Measurements from ENCODE around the gene CA12. TPM values are rescaled to one million over a fixed set of nuclear protein-coding genes. Genes with fewer than 3 reads are reported as not detected.

The CA12 gene
- polyA plus RNA-seq, 3 donors: not detected

DNA sequence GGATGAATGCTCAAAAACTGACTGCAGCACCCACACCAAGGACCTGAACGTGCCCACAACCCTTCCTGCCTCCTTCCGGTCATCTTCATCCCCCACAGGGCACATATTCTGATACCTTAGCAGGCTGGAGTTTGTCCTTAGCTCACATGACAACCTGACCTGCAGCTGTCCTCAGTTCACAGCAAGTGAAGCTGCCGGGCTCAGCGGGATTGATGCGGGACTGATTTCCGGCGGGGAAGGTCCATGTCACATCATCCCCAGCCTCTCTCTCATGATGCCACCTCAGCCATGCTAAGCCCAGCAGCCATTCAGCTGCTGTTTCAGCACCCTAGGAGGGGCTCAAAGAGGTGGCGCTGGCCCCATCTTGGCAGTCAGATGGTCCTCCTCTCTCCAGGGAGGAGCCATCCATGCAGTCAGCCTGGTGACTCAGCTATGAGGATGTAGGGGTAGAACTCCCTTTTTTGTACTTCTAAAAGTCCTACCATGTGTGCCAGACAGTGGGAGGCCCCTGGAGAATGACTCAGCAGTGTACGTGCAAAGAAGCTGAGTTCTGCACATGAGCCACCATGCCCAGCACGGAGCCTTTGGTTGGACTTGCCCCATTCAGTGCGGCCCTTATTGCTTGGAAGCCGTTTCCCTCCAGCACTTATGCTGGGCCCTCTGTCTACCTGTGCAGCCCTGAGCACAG, 9.5 kb downstream of the CA12 start:
- Mint-ChIP-seq H3K27me3 (ENCODE audit: low read depth in 3 of 3) (peaks cover 4 to 7% (median 6%) of the 10 kb centered on the region in 3 donors), H3K4me3 (no peak overlapping the region), H3K27ac (no peak overlapping the region), H3K4me1 (peaks cover 31% of the 10 kb centered on the region), H3K9me3 (peaks cover 0 to 2% (median 0%) of the 10 kb centered on the region in 7 donors), H3K36me3 (no peaks in the 10 kb centered on the region)
- no peaks in the 10 kb centered on the region for H3K79me2 ChIP-seq (ENCODE audit: insufficient read depth, low read length)
- H4K20me1 ChIP-seq (ENCODE audit: insufficient read depth, low read length): no peaks in the 10 kb centered on the region
- WGBS (ENCODE audit: insufficient coverage): 77% methylated on average over 11 of the region's 12 CpGs
- no peaks in the 10 kb centered on the region for H3K27me3 ChIP-seq (ENCODE audit: control insufficient read depth in 2 of 2, insufficient read depth in 2 of 2, low read length in 2 of 2)
- H3K4me1 ChIP-seq (ENCODE audit: control insufficient read depth in 1 of 2, insufficient read depth in 2 of 2, low read length in 2 of 2): peaks cover 16 to 25% of the 10 kb centered on the region in 2 donors
- no peak overlapping the region for H3K4me2 ChIP-seq (replicated peaks; ENCODE audit: extremely low read depth, low read length, poor library complexity, severe bottlenecking)
- no peak overlapping the region for H3K4me3 ChIP-seq (replicated peaks in 1 of 3; ENCODE audit: low read depth in 2 of 3, low read length in 3 of 3)
- intact Hi-C loops (cut with micrococcal nuclease): no loop called here
- no peak for TF ChIP-seq CTCF (IDR thresholded peaks at IDR 0.05)
- no peaks in the 10 kb centered on the region for H3K9me3 ChIP-seq (replicated peaks in 1 of 2; ENCODE audit: control insufficient read depth in 1 of 2, insufficient read depth in 1 of 2, low read length in 2 of 2)
- H3K9ac ChIP-seq (ENCODE audit: insufficient read depth, low read length, poor library complexity, severe bottlenecking): peak overlapping the region; percentile 4
- DNase-seq: peak; percentile 12 to 63 (median 27)
- no peak overlapping the region for H2AFZ ChIP-seq (ENCODE audit: insufficient read depth, low read depth, low read length, poor library complexity, severe bottlenecking)
- H3K36me3 ChIP-seq (replicated peaks in 1 of 2; ENCODE audit: control insufficient read depth in 1 of 2, insufficient read depth in 2 of 2, low read length in 2 of 2): no peaks in the 10 kb centered on the region
- no peak overlapping the region for H3K27ac ChIP-seq (ENCODE audit: low read depth in 1 of 2, low read length in 2 of 2)

- Mint-ChIP-seq H3K9me3 (peaks cover 0 to 2% (median 0%) of the 10 kb centered on the region in 7 donors), H3K4me1 (peaks cover 29% of the 10 kb centered on the region), H3K36me3 (no peaks in the 10 kb centered on the region), H3K27me3 (ENCODE audit: low read depth in 3 of 3) (peaks cover 2 to 3% (median 2%) of the 10 kb centered on the region in 3 donors), H3K4me3 (no peak overlapping the region), H3K27ac (no peak overlapping the region)
- Histone ChIP-seq H3K27me3 (ENCODE audit: control insufficient read depth in 2 of 2, insufficient read depth in 2 of 2, low read length in 2 of 2) (no peaks in the 10 kb centered on the region), H3K9me3 (replicated peaks in 1 of 2; ENCODE audit: control insufficient read depth in 1 of 2, insufficient read depth in 1 of 2, low read length in 2 of 2) (no peaks in the 10 kb centered on the region), H4K20me1 (ENCODE audit: insufficient read depth, low read length) (no peaks in the 10 kb centered on the region), H3K4me3 (replicated peaks in 1 of 3; ENCODE audit: low read depth in 2 of 3, low read length in 3 of 3) (no peak overlapping the region), H3K36me3 (replicated peaks in 1 of 2; ENCODE audit: control insufficient read depth in 1 of 2, insufficient read depth in 2 of 2, low read length in 2 of 2) (no peaks in the 10 kb centered on the region), H3K4me1 (ENCODE audit: control insufficient read depth in 1 of 2, insufficient read depth in 2 of 2, low read length in 2 of 2) (peaks cover 16 to 25% of the 10 kb centered on the region in 2 donors), H3K79me2 (ENCODE audit: insufficient read depth, low read length) (no peaks in the 10 kb centered on the region), H3K4me2 (replicated peaks; ENCODE audit: extremely low read depth, low read length, poor library complexity, severe bottlenecking) (no peak overlapping the region), H3K27ac (ENCODE audit: low read depth in 1 of 2, low read length in 2 of 2) (no peak overlapping the region), H2AFZ (ENCODE audit: insufficient read depth, low read depth, low read length, poor library complexity, severe bottlenecking) (no peak overlapping the region), H3K9ac (ENCODE audit: insufficient read depth, low read length, poor library complexity, severe bottlenecking) (no peak overlapping the region)
- intact Hi-C loops (cut with micrococcal nuclease): no loop called here
- DNase-seq: peak in 1 of 3 donors; percentile 43
- WGBS (ENCODE audit: insufficient coverage): 91% methylated on average over 11 of the region's 15 CpGs
- TF ChIP-seq CTCF (IDR thresholded peaks at IDR 0.05): no peak
Measured at GRCh38 chr15:63371297-63371918, 10.2 kb downstream of the CA12 start.

Measured in CD14-positive monocyte (primary cell).